HG03469 (cell line): ENCODE results near the gene TECR.
"Not testable (repeated sequence)": the region's sequence is repeated elsewhere in the genome, so short reads cannot be mapped to it uniquely, and the experiment has no call there.

Experiments used
- ATAC-seq: cut with Tn5 transposase; IDR thresholded peaks from one replicate; pipeline ENCODE4 v1.9.1; 2021; ENCODE audit warnings: mild to moderate bottlenecking, moderate library complexity, moderate number of reproducible peaks; ENCODE audit not compliant: unreplicated experiment

The TECR gene

GRCh38 chr19:14529254-14530004, at the start of gene TECR:
TSS of gene TECR (plus strand) at chr19:14529594. CDS start at chr19:14529697, 103 bp downstream.
- ATAC-seq: peak; percentile 92

GRCh38 chr19:14479975-14480699, 49.3 kb upstream of the TECR start:
- ATAC-seq: no peak

GRCh38 chr19:14480700-14481079, 48.7 kb upstream of the TECR start:
- ATAC-seq: no peak

GRCh38 chr19:14482172-14482941, 47.0 kb upstream of the TECR start:
- ATAC-seq: no peak

GRCh38 chr19:14487370-14488125, 41.8 kb upstream of the TECR start:
- ATAC-seq: no peak

- no peak for ATAC-seq
Measured at GRCh38 chr19:14492756-14493337, 36.5 kb upstream of the TECR start.

- ATAC-seq: no peak
Measured at GRCh38 chr19:14494411-14494810, 35.0 kb upstream of the TECR start.

GRCh38 chr19:14494910-14495671, 34.3 kb upstream of the TECR start:
- no peak for ATAC-seq

- ATAC-seq: no peak
Measured at GRCh38 chr19:14495672-14496028, 33.7 kb upstream of the TECR start.

GRCh38 chr19:14496029-14496833, 33.2 kb upstream of the TECR start, which contains the start of gene GIPC1:
TSS of gene GIPC1 (minus strand) at chr19:14496127. CDS start at chr19:14482976, 13,151 bp downstream.
- ATAC-seq: peak; percentile 38

GRCh38 chr19:14496834-14497227, 32.6 kb upstream of the TECR start:
- no peak for ATAC-seq

GRCh38 chr19:14497228-14497921, 32.0 kb upstream of the TECR start:
- ATAC-seq: no peak

GRCh38 chr19:14502334-14503092, 26.9 kb upstream of the TECR start:
- ATAC-seq: no peak

GRCh38 chr19:14503285-14503684, 26.1 kb upstream of the TECR start:
- no peak for ATAC-seq

- ATAC-seq: not testable (repeated sequence)
Measured at GRCh38 chr19:14504575-14504974, 24.8 kb upstream of the TECR start.

GRCh38 chr19:14505488-14506239, 23.7 kb upstream of the TECR start:
- ATAC-seq: no peak
